ENCODE results near the gene OR4F6. TPM values are rescaled to one million over a fixed set of nuclear protein-coding genes. Genes with fewer than 3 reads are reported as not detected.

The OR4F6 gene
- total RNA-seq, 2 experiments from 2014 or later = not detected

- no peak for ATAC-seq
- CTCF ChIA-PET = interaction anchor here (1.0 kb wide), 1 partner anchor 13 kb away, joined by 4 read pairs; no protein-coding TSS in a partner anchor
- intact Hi-C loops (cut with DNase I, micrococcal nuclease) = no loop called here
- DNase-seq = no peak
- POLR2A ChIA-PET = no interaction called here
- Mint-ChIP-seq H3K4me3 (no peak overlapping the region), H3K27ac (no peak overlapping the region), H3K36me3 (ENCODE audit: low read depth) (no peaks in the 10 kb centered on the region), H3K9me3 (ENCODE audit: low read depth) (no peaks in the 10 kb centered on the region), H3K27me3 (peaks cover 35% of the 10 kb centered on the region), H3K4me1 (no peaks in the 10 kb centered on the region)
Observed at GRCh38 chr15:101807345-101807945, 4.1 kb downstream of the OR4F6 start.

- peaks cover 39% of the 10 kb centered on the region for H3K27me3 Mint-ChIP-seq
- no peak for DNase-seq
- no peak overlapping the region for H3K4me3 Mint-ChIP-seq
- H3K36me3 Mint-ChIP-seq (ENCODE audit: low read depth) = no peaks in the 10 kb centered on the region
- no peak overlapping the region for H3K27ac Mint-ChIP-seq
- ChIA-PET CTCF (interaction anchor here (1.0 kb wide), 1 partner anchor 12 kb away, joined by 4 read pairs; no protein-coding TSS in a partner anchor), POLR2A (no interaction called here)
- no peaks in the 10 kb centered on the region for H3K9me3 Mint-ChIP-seq (ENCODE audit: low read depth)
- intact Hi-C loops (cut with DNase I, micrococcal nuclease) = no loop called here
- no peaks in the 10 kb centered on the region for H3K4me1 Mint-ChIP-seq
- no peak for ATAC-seq
Observed at GRCh38 chr15:101808201-101808600, 4.9 kb downstream of the OR4F6 start.

- ChIA-PET POLR2A (no interaction called here), CTCF (no interaction called here)
- H3K27me3 Mint-ChIP-seq = peaks cover 33% of the 10 kb centered on the region
- no peaks in the 10 kb centered on the region for H3K4me1 Mint-ChIP-seq
- ATAC-seq (no peak), DNase-seq (no peak)
- H3K27ac Mint-ChIP-seq = no peak overlapping the region
- intact Hi-C loops (cut with DNase I, micrococcal nuclease) = no loop called here
- no peaks in the 10 kb centered on the region for H3K36me3 Mint-ChIP-seq (ENCODE audit: low read depth)
- no peak overlapping the region for H3K4me3 Mint-ChIP-seq
- H3K9me3 Mint-ChIP-seq (ENCODE audit: low read depth) = no peaks in the 10 kb centered on the region
Observed at GRCh38 chr15:101810456-101810855, 7.1 kb downstream of the OR4F6 start.

GRCh38 chr15:101810876-101811275, 7.6 kb downstream of the OR4F6 start:
- ATAC-seq (no peak), DNase-seq (no peak)
- Mint-ChIP-seq H3K27ac (no peak overlapping the region), H3K36me3 (ENCODE audit: low read depth) (no peaks in the 10 kb centered on the region), H3K4me3 (no peak overlapping the region), H3K27me3 (peaks cover 30% of the 10 kb centered on the region), H3K4me1 (no peaks in the 10 kb centered on the region), H3K9me3 (ENCODE audit: low read depth) (no peaks in the 10 kb centered on the region)
- intact Hi-C loops (cut with DNase I, micrococcal nuclease) = no loop called here
- ChIA-PET POLR2A (no interaction called here), CTCF (no interaction called here)

- Mint-ChIP-seq H3K4me3 (no peak within 1 kb of the TSS), H3K36me3 (ENCODE audit: low read depth) (no peaks in the 10 kb centered on the region), H3K9me3 (ENCODE audit: low read depth) (no peaks in the 10 kb centered on the region), H3K4me1 (no peaks in the 10 kb centered on the region), H3K27me3 (peaks cover 27% of the 10 kb centered on the region), H3K27ac (no peak within 1 kb of the TSS)
- DNase-seq = no peak
- intact Hi-C loops (cut with DNase I, micrococcal nuclease) = no loop called here
- CTCF ChIA-PET = no interaction called here
- no peak for ATAC-seq
- POLR2A ChIA-PET = no interaction called here
Observed at GRCh38 chr15:101811902-101812301, 8.6 kb downstream of the OR4F6 start, which contains the start of gene OR4F15. Gene OR4F15 (plus strand): TSS chr15:101812202. CDS start chr15:101818187, 5,985 bp downstream.

GRCh38 chr15:101813803-101814534, 10.7 kb downstream of the OR4F6 start:
- ATAC-seq (no peak), DNase-seq (no peak)
- ChIA-PET CTCF (interaction anchor here (1.0 kb wide), 1 partner anchor 16 kb away, joined by 4 read pairs; no protein-coding TSS in a partner anchor), POLR2A (no interaction called here)
- H3K9me3 Mint-ChIP-seq (ENCODE audit: low read depth) = no peaks in the 10 kb centered on the region
- H3K4me1 Mint-ChIP-seq = no peaks in the 10 kb centered on the region
- no peaks in the 10 kb centered on the region for H3K36me3 Mint-ChIP-seq (ENCODE audit: low read depth)
- H3K27me3 Mint-ChIP-seq = peaks cover 33% of the 10 kb centered on the region
- intact Hi-C loops (cut with DNase I, micrococcal nuclease) = no loop called here
- no peak overlapping the region for H3K4me3 Mint-ChIP-seq
- H3K27ac Mint-ChIP-seq = no peak overlapping the region

- no peaks in the 10 kb centered on the region for H3K36me3 Mint-ChIP-seq (ENCODE audit: low read depth)
- H3K27ac Mint-ChIP-seq = no peak overlapping the region
- ChIA-PET CTCF (no interaction called here), POLR2A (no interaction called here)
- H3K27me3 Mint-ChIP-seq = peaks cover 24% of the 10 kb centered on the region
- intact Hi-C loops (cut with DNase I, micrococcal nuclease) = no loop called here
- no peaks in the 10 kb centered on the region for H3K9me3 Mint-ChIP-seq (ENCODE audit: low read depth)
- ATAC-seq = no peak
- no peak overlapping the region for H3K4me3 Mint-ChIP-seq
- no peaks in the 10 kb centered on the region for H3K4me1 Mint-ChIP-seq
- DNase-seq = no peak
Observed at GRCh38 chr15:101820781-101821180, 17.5 kb downstream of the OR4F6 start.

- no peak overlapping the region for H3K4me3 Mint-ChIP-seq
- peaks cover 28% of the 10 kb centered on the region for H3K27me3 Mint-ChIP-seq
- DNase-seq = no peak
- POLR2A ChIA-PET = no interaction called here
- H3K9me3 Mint-ChIP-seq (ENCODE audit: low read depth) = no peaks in the 10 kb centered on the region
- no peak for ATAC-seq
- CTCF ChIA-PET = no interaction called here
- H3K27ac Mint-ChIP-seq = no peak overlapping the region
- H3K4me1 Mint-ChIP-seq = no peaks in the 10 kb centered on the region
- H3K36me3 Mint-ChIP-seq (ENCODE audit: low read depth) = no peaks in the 10 kb centered on the region
- intact Hi-C loops (cut with DNase I, micrococcal nuclease) = no loop called here
Observed at GRCh38 chr15:101827257-101827656, 23.9 kb downstream of the OR4F6 start.

- intact Hi-C loops (cut with DNase I, micrococcal nuclease) = no loop called here
- ChIA-PET POLR2A (no interaction called here), CTCF (no interaction called here)
- DNase-seq (no peak), ATAC-seq (no peak)
- no peaks in the 10 kb centered on the region for H3K36me3 Mint-ChIP-seq (ENCODE audit: low read depth)
- H3K4me3 Mint-ChIP-seq = no peak overlapping the region
- no peak overlapping the region for H3K27ac Mint-ChIP-seq
- no peaks in the 10 kb centered on the region for H3K4me1 Mint-ChIP-seq
- H3K9me3 Mint-ChIP-seq (ENCODE audit: low read depth) = no peaks in the 10 kb centered on the region
- peaks cover 24% of the 10 kb centered on the region for H3K27me3 Mint-ChIP-seq
Observed at GRCh38 chr15:101828774-101829173, 25.5 kb downstream of the OR4F6 start.

GRCh38 chr15:101841656-101842055, 38.3 kb downstream of the OR4F6 start:
- H3K4me3 Mint-ChIP-seq = no peak overlapping the region
- H3K36me3 Mint-ChIP-seq (ENCODE audit: low read depth) = no peaks in the 10 kb centered on the region
- H3K27me3 Mint-ChIP-seq = peaks cover 14% of the 10 kb centered on the region
- ChIA-PET CTCF (no interaction called here), POLR2A (no interaction called here)
- H3K27ac Mint-ChIP-seq = no peak overlapping the region
- H3K9me3 Mint-ChIP-seq (ENCODE audit: low read depth) = no peaks in the 10 kb centered on the region
- intact Hi-C loops (cut with DNase I, micrococcal nuclease) = no loop called here
- no peak for ATAC-seq
- no peaks in the 10 kb centered on the region for H3K4me1 Mint-ChIP-seq
- DNase-seq = no peak

GRCh38 chr15:101844916-101845315, 41.6 kb downstream of the OR4F6 start:
- Mint-ChIP-seq H3K27me3 (peaks cover 18% of the 10 kb centered on the region), H3K27ac (no peak overlapping the region), H3K9me3 (ENCODE audit: low read depth) (no peaks in the 10 kb centered on the region), H3K4me1 (no peaks in the 10 kb centered on the region), H3K4me3 (no peak overlapping the region), H3K36me3 (ENCODE audit: low read depth) (no peaks in the 10 kb centered on the region)
- ChIA-PET CTCF (no interaction called here), POLR2A (no interaction called here)
- no peak for DNase-seq
- ATAC-seq = no peak
- intact Hi-C loops (cut with DNase I, micrococcal nuclease) = no loop called here

GRCh38 chr15:101852356-101852755, 49.0 kb downstream of the OR4F6 start:
- POLR2A ChIA-PET = no interaction called here
- Mint-ChIP-seq H3K36me3 (ENCODE audit: low read depth) (no peaks in the 10 kb centered on the region), H3K4me1 (no peaks in the 10 kb centered on the region), H3K27ac (no peak overlapping the region), H3K4me3 (no peak overlapping the region), H3K9me3 (ENCODE audit: low read depth) (no peaks in the 10 kb centered on the region), H3K27me3 (peaks cover 23% of the 10 kb centered on the region)
- intact Hi-C loops (cut with DNase I, micrococcal nuclease) = no loop called here
- ATAC-seq (no peak), DNase-seq (no peak)
- CTCF ChIA-PET = no interaction called here

All from activated CD4-positive, alpha-beta T cell treated with anti-CD3 and anti-CD28 coated beads for 36 hours (primary cell).